ENCODE results near the gene CRYBB3. TPM values are rescaled to one million over a fixed set of nuclear protein-coding genes. Genes with fewer than 3 reads are reported as not detected.

Gene CRYBB3
- total RNA-seq, 2 donors from 2014 or later, result not detected

Other genes starting within 250 kb of the CRYBB3 start
- 1 to 10 TPM; 1.4 to 3.2 TPM for gene KIAA1671, start 247.1 kb upstream of the CRYBB3 start, total RNA-seq
- not detected for gene CRYBB2, start 19.8 kb downstream of the CRYBB3 start, total RNA-seq